SH-SY5Y (cell line): ENCODE measurements around the gene TNRC18.

ENCODE experiments used
- GATA2 ChIP-seq: IDR thresholded peaks from 2 replicates; pipeline ENCODE4 v1.6.1; 2011; ENCODE audit warnings: mild to moderate bottlenecking, low read depth, low read length
- GATA3 ChIP-seq: IDR thresholded peaks from 2 replicates; pipeline ENCODE4 v1.6.1; 2011; ENCODE audit warnings: low read depth, mild to moderate bottlenecking, low read length, moderate library complexity

The TNRC18 gene

DNA sequence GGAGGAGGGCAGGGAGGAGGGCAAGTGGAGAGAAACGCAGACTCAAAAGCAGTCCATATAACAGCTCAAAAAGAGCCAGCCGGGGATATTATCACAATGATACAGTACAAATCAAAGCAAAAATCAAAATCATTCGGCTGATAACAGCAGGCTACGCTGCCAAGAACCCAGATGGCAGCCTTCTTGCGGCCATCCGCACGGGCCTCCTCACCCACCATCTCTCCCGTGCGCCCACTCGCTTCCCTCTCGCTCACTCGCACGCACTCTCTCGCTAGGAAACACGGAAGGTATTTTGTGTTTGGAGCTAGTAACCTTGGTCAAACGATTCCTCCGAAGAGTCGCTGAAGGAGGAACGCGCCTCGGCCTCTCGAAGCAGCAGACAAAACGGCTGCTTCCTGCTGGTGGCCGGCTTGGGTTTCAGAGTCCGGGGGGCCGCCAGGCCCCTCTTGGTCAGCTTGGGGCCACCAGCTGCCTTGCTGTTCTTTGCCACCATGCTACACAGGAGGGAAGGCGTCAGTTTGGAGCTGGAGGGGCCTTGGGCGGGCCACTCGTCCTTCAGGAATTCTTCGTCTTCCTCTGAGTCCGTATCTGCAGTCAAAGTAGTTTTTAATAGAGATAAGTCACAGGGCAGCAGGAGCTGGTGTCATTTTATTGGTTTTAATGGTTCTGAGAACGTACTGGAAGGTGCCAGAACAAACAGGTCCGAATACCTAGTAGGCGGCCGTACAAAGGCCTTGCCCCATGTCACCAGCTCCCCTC lies 71.9 kb downstream of the TNRC18 start:
- no peak for TF ChIP-seq GATA3
- no peak for TF ChIP-seq GATA2

GRCh38 chr7:5350600-5351385 lies 72.8 kb downstream of the TNRC18 start:
- TF ChIP-seq GATA3 = no peak
- no peak for TF ChIP-seq GATA2

- TF ChIP-seq GATA2 (no peak), GATA3 (no peak)
These were observed 73.5 kb downstream of the TNRC18 start for GRCh38 chr7:5350174-5350463.

DNA sequence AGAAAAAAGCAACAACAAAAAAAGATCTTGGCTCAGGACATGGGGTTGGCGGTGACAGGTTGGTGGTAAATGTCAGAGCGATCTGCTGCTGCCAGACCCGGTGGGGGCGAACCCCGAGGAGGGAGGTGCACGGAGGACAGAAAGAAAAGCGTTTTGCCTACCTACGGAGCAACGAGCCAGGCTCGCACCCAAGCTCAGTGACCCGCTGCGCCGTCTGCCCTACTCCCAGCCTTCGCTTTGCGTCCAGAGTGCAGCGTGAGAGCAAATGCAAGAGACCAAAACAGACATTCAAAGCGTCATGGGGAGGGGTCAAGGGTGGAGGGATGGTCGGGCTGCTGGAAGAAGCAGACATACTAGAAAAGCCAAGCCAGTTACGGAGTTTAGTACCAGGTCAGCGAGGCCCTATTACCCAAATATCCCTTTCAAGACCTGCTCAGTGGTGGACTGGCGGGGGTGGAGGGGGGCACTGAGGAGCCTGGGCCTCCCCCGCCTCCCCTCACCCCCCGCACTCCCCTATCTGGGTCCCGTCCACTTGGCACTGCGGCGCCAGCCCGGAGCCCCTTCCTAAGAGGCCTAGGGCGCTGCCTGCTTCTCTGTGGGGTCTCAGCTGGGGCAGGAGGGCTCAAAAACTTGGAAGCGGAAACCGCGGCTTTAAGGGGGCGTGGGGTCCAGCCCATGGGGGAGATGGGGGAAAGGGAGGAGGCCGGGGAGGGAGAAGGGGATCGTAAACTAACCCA lies 74.0 kb downstream of the TNRC18 start:
- TF ChIP-seq GATA2 = no peak
- TF ChIP-seq GATA3 = no peak

- no peak for TF ChIP-seq GATA2
- TF ChIP-seq GATA3 = no peak
These were observed 74.6 kb downstream of the TNRC18 start for GRCh38 chr7:5349005-5349380.

GRCh38 chr7:5348134-5349004 lies 75.3 kb downstream of the TNRC18 start:
- no peak for TF ChIP-seq GATA3
- no peak for TF ChIP-seq GATA2

- no peak for TF ChIP-seq GATA2
- no peak for TF ChIP-seq GATA3
These were observed 78.0 kb downstream of the TNRC18 start for GRCh38 chr7:5345671-5346070.

DNA sequence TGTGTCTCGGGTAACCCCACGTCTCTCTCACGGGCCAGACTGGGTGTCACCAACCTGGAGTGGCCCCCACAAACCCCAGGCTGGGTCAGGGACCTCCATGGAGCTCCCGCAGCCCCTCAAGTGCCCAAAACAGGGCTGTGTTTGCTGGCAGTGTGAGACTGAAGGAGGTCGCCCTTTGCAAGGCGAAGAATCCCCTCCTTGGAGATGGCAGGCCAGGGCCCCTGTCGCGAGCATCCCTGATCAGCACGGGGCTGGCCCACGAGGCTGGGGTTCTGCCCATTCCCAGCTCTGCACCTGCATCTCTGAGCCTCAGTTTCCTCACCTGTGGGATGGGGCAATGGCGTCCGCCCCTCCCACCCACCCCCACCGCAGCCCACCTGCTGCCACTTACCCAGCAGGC lies 78.5 kb downstream of the TNRC18 start:
- no peak for TF ChIP-seq GATA3

DNA sequence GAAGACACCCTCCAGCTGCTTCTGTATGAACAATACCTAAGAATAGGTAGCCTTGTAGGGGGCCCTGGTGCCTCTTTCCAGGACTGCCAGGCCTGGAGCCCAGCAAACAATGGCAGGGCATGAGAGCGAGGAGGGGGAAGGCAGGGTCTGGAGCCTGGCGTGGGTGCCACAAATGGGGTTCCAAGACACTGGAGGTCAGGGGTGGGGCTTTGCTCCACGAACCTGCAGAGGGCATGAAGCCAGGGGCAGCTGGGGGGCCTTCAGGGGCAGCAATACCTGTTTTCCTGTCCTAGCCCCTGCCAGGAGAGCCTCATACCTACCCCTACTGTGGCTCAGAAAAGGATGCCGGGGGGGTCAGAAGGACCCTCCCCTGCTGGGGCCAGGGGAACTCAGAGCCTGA lies 79.3 kb downstream of the TNRC18 start:
- TF ChIP-seq GATA2 (no peak), GATA3 (no peak)

- no peak for TF ChIP-seq GATA3
- TF ChIP-seq GATA2 = no peak
These were observed 79.8 kb downstream of the TNRC18 start for GRCh38 chr7:5343884-5344283.

- no peak for TF ChIP-seq GATA2
- no peak for TF ChIP-seq GATA3
These were observed 81.0 kb downstream of the TNRC18 start for GRCh38 chr7:5342631-5343030.

DNA sequence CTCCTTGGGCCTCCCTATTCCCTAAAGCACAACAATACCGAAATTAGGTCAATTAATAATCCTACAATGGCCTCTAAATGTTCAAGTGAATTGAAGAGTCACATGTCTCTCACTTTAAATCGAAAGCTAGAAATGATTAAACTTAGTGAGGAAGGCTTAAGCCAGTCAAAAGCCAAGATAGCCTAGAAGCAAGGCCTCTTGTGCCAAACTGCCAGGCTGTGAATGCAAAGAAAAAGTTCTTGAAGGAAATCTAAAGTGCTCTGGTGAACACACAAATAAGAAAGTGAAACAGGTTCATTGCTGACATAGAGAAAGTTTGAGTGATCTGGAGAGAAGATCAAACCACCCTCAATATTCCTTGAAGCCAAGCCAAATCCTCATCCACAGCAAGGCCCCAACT lies 83.7 kb downstream of the TNRC18 start:
- no peak for TF ChIP-seq GATA3
- no peak for TF ChIP-seq GATA2

DNA sequence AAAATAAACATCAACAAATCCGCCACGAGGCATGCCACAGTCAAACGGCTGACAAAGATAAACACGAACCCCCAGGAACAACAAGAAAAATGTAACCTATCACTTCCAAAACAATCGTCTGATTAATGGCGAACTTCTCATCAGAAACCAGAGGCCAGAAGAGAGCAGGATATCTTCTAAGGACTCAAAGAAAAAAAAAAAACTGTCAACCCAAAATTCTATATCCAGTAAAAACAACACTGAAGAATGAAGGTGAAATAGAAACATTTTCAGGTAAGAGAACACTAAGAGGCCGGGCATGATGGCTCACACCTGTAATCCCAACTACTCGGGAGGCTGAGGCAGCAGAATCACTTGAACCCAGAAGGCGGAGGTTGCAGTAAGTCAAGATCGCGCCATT lies 86.6 kb downstream of the TNRC18 start:
- TF ChIP-seq GATA2 (no peak), GATA3 (no peak)

GRCh38 chr7:5334671-5335070 lies 89.0 kb downstream of the TNRC18 start:
- TF ChIP-seq GATA2 (no peak), GATA3 (no peak)
